ENCODE data around the gene SEMA4D.
"Not testable (repeated sequence)": the region's sequence is repeated elsewhere in the genome, so short reads cannot be mapped to it uniquely, and the experiment has no call there.

Gene SEMA4D

GRCh38 chr9:89474939-89475338, 23.0 kb downstream of the SEMA4D start:
- Histone ChIP-seq H3K36me3 (ENCODE audit: control insufficient read depth, insufficient read depth, low read length) (no peaks in the 10 kb centered on the region), H3K9me3 (ENCODE audit: control insufficient read depth, low read length) (peaks cover 4% of the 10 kb centered on the region), H3K27ac (ENCODE audit: low read depth, low read length, severe bottlenecking) (no peak overlapping the region), H3K4me1 (ENCODE audit: control insufficient read depth, insufficient read depth, low read length, poor library complexity, severe bottlenecking) (peaks cover 18% of the 10 kb centered on the region), H3K4me3 (ENCODE audit: extremely low read depth, insufficient read depth, low read length, poor library complexity, severe bottlenecking) (no peak overlapping the region)
- WGBS, 2 experiments (ENCODE audit: insufficient coverage in 2 of 2) = 79 to 100% methylated on average over 1 to 2 of the region's 3 CpGs

GRCh38 chr9:89473762-89474469, 24.0 kb downstream of the SEMA4D start:
- WGBS, 2 experiments (ENCODE audit: insufficient coverage in 2 of 2) = 90 to 91% methylated on average over 6 to 7 of the region's 7 CpGs
- H3K9me3 ChIP-seq (ENCODE audit: control insufficient read depth, low read length) = peaks cover 2% of the 10 kb centered on the region
- H3K36me3 ChIP-seq (ENCODE audit: control insufficient read depth, insufficient read depth, low read length) = no peaks in the 10 kb centered on the region
- H3K4me1 ChIP-seq (ENCODE audit: control insufficient read depth, insufficient read depth, low read length, poor library complexity, severe bottlenecking) = peaks cover 18% of the 10 kb centered on the region
- H3K4me3 ChIP-seq (ENCODE audit: extremely low read depth, insufficient read depth, low read length, poor library complexity, severe bottlenecking) = no peak overlapping the region
- H3K27ac ChIP-seq (ENCODE audit: low read depth, low read length, severe bottlenecking) = no peak overlapping the region

- not testable (repeated sequence) for H3K9me3 ChIP-seq (ENCODE audit: control insufficient read depth, low read length); H3K4me1 ChIP-seq (ENCODE audit: control insufficient read depth, insufficient read depth, low read length, poor library complexity, severe bottlenecking); H3K4me3 ChIP-seq (ENCODE audit: extremely low read depth, insufficient read depth, low read length, poor library complexity, severe bottlenecking); H3K27ac ChIP-seq (ENCODE audit: low read depth, low read length, severe bottlenecking); H3K36me3 ChIP-seq (ENCODE audit: control insufficient read depth, insufficient read depth, low read length)
- 92 to 93% methylated on average over 6 of the region's 6 CpGs for WGBS, 2 experiments (ENCODE audit: insufficient coverage in 2 of 2)
Observed at GRCh38 chr9:89471796-89472320, 26.1 kb downstream of the SEMA4D start.

GRCh38 chr9:89471390-89471789, 26.5 kb downstream of the SEMA4D start:
- H3K4me3 ChIP-seq (ENCODE audit: extremely low read depth, insufficient read depth, low read length, poor library complexity, severe bottlenecking) = no peak overlapping the region
- 94 to 97% methylated on average over 2 to 3 of the region's 3 CpGs for WGBS, 2 experiments (ENCODE audit: insufficient coverage in 2 of 2)
- no peaks in the 10 kb centered on the region for H3K9me3 ChIP-seq (ENCODE audit: control insufficient read depth, low read length)
- H3K4me1 ChIP-seq (ENCODE audit: control insufficient read depth, insufficient read depth, low read length, poor library complexity, severe bottlenecking) = no peaks in the 10 kb centered on the region
- no peak overlapping the region for H3K27ac ChIP-seq (ENCODE audit: low read depth, low read length, severe bottlenecking)
- H3K36me3 ChIP-seq (ENCODE audit: control insufficient read depth, insufficient read depth, low read length) = no peaks in the 10 kb centered on the region

- Histone ChIP-seq H3K36me3 (ENCODE audit: control insufficient read depth, insufficient read depth, low read length) (no peaks in the 10 kb centered on the region), H3K27ac (ENCODE audit: low read depth, low read length, severe bottlenecking) (no peak overlapping the region), H3K4me1 (ENCODE audit: control insufficient read depth, insufficient read depth, low read length, poor library complexity, severe bottlenecking) (no peaks in the 10 kb centered on the region), H3K4me3 (ENCODE audit: extremely low read depth, insufficient read depth, low read length, poor library complexity, severe bottlenecking) (no peak overlapping the region), H3K9me3 (ENCODE audit: control insufficient read depth, low read length) (no peaks in the 10 kb centered on the region)
- 61 to 100% methylated on average over 2 to 4 of the region's 6 CpGs for WGBS, 2 experiments (ENCODE audit: insufficient coverage in 2 of 2)
Observed at GRCh38 chr9:89470224-89470839, 27.6 kb downstream of the SEMA4D start.

- no CpG with 5 or more reads among the region's 1 CpG for WGBS, 2 experiments (ENCODE audit: insufficient coverage in 2 of 2)
- H3K27ac ChIP-seq (ENCODE audit: low read depth, low read length, severe bottlenecking) = no peak overlapping the region
- H3K9me3 ChIP-seq (ENCODE audit: control insufficient read depth, low read length) = no peaks in the 10 kb centered on the region
- no peaks in the 10 kb centered on the region for H3K36me3 ChIP-seq (ENCODE audit: control insufficient read depth, insufficient read depth, low read length)
- no peak overlapping the region for H3K4me3 ChIP-seq (ENCODE audit: extremely low read depth, insufficient read depth, low read length, poor library complexity, severe bottlenecking)
- peaks cover 5% of the 10 kb centered on the region for H3K4me1 ChIP-seq (ENCODE audit: control insufficient read depth, insufficient read depth, low read length, poor library complexity, severe bottlenecking)
Observed at GRCh38 chr9:89469003-89469402, 28.9 kb downstream of the SEMA4D start.

GRCh38 chr9:89468281-89468960, 29.5 kb downstream of the SEMA4D start:
- Histone ChIP-seq H3K36me3 (ENCODE audit: control insufficient read depth, insufficient read depth, low read length) (no peaks in the 10 kb centered on the region), H3K4me3 (ENCODE audit: extremely low read depth, insufficient read depth, low read length, poor library complexity, severe bottlenecking) (no peak overlapping the region), H3K27ac (ENCODE audit: low read depth, low read length, severe bottlenecking) (no peak overlapping the region), H3K9me3 (ENCODE audit: control insufficient read depth, low read length) (no peaks in the 10 kb centered on the region), H3K4me1 (ENCODE audit: control insufficient read depth, insufficient read depth, low read length, poor library complexity, severe bottlenecking) (peaks cover 8% of the 10 kb centered on the region)
- 81 to 95% methylated on average over 6 of the region's 7 CpGs for WGBS, 2 experiments (ENCODE audit: insufficient coverage in 2 of 2)

GRCh38 chr9:89467278-89467625, 30.7 kb downstream of the SEMA4D start:
- no peaks in the 10 kb centered on the region for H3K9me3 ChIP-seq (ENCODE audit: control insufficient read depth, low read length)
- H3K27ac ChIP-seq (ENCODE audit: low read depth, low read length, severe bottlenecking) = no peak overlapping the region
- no peak overlapping the region for H3K4me3 ChIP-seq (ENCODE audit: extremely low read depth, insufficient read depth, low read length, poor library complexity, severe bottlenecking)
- H3K4me1 ChIP-seq (ENCODE audit: control insufficient read depth, insufficient read depth, low read length, poor library complexity, severe bottlenecking) = peaks cover 8% of the 10 kb centered on the region
- H3K36me3 ChIP-seq (ENCODE audit: control insufficient read depth, insufficient read depth, low read length) = no peaks in the 10 kb centered on the region
- no CpG with 5 or more reads among the region's 4 CpGs for WGBS, 2 experiments (ENCODE audit: insufficient coverage in 2 of 2)

- Histone ChIP-seq H3K27ac (ENCODE audit: low read depth, low read length, severe bottlenecking) (no peak overlapping the region), H3K9me3 (ENCODE audit: control insufficient read depth, low read length) (no peaks in the 10 kb centered on the region), H3K4me1 (ENCODE audit: control insufficient read depth, insufficient read depth, low read length, poor library complexity, severe bottlenecking) (peaks cover 8% of the 10 kb centered on the region), H3K36me3 (ENCODE audit: control insufficient read depth, insufficient read depth, low read length) (no peaks in the 10 kb centered on the region), H3K4me3 (ENCODE audit: extremely low read depth, insufficient read depth, low read length, poor library complexity, severe bottlenecking) (no peak overlapping the region)
- WGBS, 2 experiments (ENCODE audit: insufficient coverage in 2 of 2) = 89 to 93% methylated on average over 17 to 18 of the region's 18 CpGs
Observed at GRCh38 chr9:89466451-89467277, 31.2 kb downstream of the SEMA4D start.

- Histone ChIP-seq H3K9me3 (ENCODE audit: control insufficient read depth, low read length) (no peaks in the 10 kb centered on the region), H3K27ac (ENCODE audit: low read depth, low read length, severe bottlenecking) (no peak overlapping the region), H3K4me3 (ENCODE audit: extremely low read depth, insufficient read depth, low read length, poor library complexity, severe bottlenecking) (no peak overlapping the region), H3K4me1 (ENCODE audit: control insufficient read depth, insufficient read depth, low read length, poor library complexity, severe bottlenecking) (peaks cover 14% of the 10 kb centered on the region), H3K36me3 (ENCODE audit: control insufficient read depth, insufficient read depth, low read length) (no peaks in the 10 kb centered on the region)
- 92 to 93% methylated on average over 9 to 10 of the region's 10 CpGs for WGBS, 2 experiments (ENCODE audit: insufficient coverage in 2 of 2)
Observed at GRCh38 chr9:89465726-89466308, 32.1 kb downstream of the SEMA4D start.

Data from mesodermal cell (in vitro differentiated cells).